Astrocyte of the spinal cord (primary cell): ENCODE data around the gene PPT1.

Experiments
- DNase-seq: peaks from one replicate; pipeline ENCODE4 v3.0.0; 2011; ENCODE audit warnings: low read depth, low spot score
- H3K4me3 ChIP-seq: 2 replicates; pipeline ENCODE4 v1.5.1; 2011; ENCODE audit warnings: low read depth, mild to moderate bottlenecking, low read length, moderate library complexity
- in situ Hi-C: cut with HindIII; loops from 2 replicates; pipeline ENCODE4 v1.10.0; 2017; ENCODE audit warnings: low sequenced_read_pairs
- TF ChIP-seq, protein P1 (sequence below): IDR thresholded peaks from 2 replicates; pipeline ENCODE4 v1.5.1; 2012; ENCODE audit warnings: low read depth, mild to moderate bottlenecking, low read length, inconsistent platforms

PPT1 gene

DNA sequence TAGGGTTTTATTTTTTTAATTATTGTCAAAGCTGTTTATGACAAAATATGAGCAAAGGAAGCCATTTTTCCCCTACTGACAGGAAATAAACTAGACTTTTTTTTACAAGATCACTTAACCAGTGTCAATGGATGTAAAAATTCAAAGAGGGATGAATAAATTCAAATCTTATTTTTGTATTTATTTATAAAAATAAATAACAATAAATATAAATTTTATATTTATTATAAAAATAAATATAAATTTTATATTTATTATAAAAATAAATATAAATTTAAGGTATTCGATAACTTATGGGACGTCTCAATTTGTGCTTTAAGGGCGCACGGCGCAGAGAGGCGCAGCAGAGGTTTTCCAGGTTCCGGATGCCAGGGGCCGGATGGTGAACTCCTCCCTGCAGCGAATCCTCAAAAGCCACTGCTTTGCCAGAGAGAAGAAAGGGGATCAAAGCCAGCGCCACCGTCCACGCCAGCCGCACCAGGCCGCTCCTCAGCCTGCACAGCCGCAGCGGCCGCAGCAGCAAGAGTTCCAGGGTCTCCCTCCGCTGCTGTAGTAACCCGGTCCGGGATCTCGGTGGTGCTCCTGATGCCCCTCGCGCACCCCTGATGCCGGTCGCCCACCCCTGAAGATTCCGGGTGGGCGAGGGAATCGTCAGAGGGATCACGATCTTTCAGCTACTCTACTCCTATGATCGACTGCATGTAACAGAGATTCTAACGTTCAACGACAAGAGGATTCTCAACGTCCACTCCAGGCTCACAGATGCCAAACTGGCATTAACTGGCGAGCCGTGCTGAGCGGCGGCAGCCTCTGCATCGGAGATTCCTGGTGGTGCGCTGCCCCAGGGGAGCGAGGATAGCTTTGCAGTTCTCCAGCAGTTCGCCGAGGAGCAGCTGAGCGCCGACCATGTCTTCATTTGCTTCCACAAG, 35.6 kb upstream of the PPT1 start:
- TF ChIP-seq, protein P1, sequence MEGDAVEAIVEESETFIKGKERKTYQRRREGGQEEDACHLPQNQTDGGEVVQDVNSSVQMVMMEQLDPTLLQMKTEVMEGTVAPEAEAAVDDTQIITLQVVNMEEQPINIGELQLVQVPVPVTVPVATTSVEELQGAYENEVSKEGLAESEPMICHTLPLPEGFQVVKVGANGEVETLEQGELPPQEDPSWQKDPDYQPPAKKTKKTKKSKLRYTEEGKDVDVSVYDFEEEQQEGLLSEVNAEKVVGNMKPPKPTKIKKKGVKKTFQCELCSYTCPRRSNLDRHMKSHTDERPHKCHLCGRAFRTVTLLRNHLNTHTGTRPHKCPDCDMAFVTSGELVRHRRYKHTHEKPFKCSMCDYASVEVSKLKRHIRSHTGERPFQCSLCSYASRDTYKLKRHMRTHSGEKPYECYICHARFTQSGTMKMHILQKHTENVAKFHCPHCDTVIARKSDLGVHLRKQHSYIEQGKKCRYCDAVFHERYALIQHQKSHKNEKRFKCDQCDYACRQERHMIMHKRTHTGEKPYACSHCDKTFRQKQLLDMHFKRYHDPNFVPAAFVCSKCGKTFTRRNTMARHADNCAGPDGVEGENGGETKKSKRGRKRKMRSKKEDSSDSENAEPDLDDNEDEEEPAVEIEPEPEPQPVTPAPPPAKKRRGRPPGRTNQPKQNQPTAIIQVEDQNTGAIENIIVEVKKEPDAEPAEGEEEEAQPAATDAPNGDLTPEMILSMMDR = no peak
- in situ Hi-C loops = no loop called here
- H3K4me3 ChIP-seq = peak overlapping the region; percentile 32
- peak; percentile 9 for DNase-seq

DNA sequence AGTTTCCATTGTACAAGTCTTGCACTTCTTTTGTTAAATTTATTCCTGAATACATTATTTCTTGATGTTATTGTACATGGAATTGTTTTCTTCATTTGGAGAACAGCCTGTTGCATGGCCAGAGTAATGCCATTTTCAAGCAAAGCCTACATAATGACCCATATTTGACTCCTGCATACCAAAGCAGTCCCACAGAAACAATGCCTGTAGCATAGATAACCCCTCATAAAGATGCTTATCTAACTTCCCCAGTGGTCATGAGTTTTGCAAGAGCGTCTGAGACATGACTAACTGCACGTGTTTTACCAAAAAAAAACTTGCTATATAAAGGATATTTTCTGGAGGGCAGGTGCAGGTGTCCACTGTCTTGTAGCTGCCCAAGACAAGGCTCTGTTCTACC, 33.8 kb upstream of the PPT1 start:
- TF ChIP-seq, protein P1 = no peak
- no peak overlapping the region for H3K4me3 ChIP-seq
- no peak for DNase-seq
- in situ Hi-C loops = no loop called here

- DNase-seq = no peak
- no peak overlapping the region for H3K4me3 ChIP-seq
- in situ Hi-C loops = no loop called here
- TF ChIP-seq, protein P1 = no peak
These were observed 25.8 kb upstream of the PPT1 start for GRCh38 chr1:40122855-40123254.

- TF ChIP-seq, protein P1 = no peak
- no peak for DNase-seq
- in situ Hi-C loops = no loop called here
- H3K4me3 ChIP-seq = no peak overlapping the region
These were observed 23.1 kb upstream of the PPT1 start for GRCh38 chr1:40120128-40120527.

DNA sequence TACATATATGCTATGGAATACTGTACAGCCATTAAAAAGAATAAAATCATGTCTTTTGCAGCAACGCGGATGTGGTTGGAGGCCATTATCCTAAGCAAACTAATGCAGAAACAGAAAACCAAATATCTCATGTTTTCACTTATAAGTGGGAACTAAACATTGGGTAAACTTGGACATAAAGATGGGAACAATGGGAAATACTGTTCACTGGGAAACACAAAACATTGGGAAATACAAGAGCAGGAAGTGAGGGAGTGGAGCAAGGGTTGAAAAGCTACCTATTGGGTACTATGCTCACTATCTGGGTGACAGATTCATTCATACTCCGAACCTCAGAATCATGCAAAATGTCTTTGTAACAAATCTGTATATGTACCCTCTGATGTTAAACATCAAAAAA, 17.3 kb upstream of the PPT1 start:
- DNase-seq = no peak
- TF ChIP-seq, protein P1 = no peak
- in situ Hi-C loops = no loop called here
- no peak overlapping the region for H3K4me3 ChIP-seq

DNA sequence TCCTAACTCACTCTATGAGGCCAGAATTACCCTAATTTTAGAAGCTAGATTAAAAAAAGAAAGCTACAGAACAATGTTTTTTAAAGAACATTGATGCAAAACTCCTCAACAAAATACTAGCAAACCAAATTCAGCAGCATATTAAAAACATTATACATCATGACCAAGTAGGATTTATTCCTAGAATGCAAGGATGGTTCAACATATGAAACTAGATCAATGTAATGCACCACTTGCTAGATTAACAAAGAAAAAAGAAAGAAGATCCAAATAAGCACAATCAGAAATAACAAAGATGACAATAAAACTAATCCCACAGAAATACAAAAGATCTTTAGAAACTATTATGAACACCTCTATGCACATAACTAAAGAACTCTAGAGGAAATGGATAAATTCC, 13.3 kb upstream of the PPT1 start:
- no peak for DNase-seq
- TF ChIP-seq, protein P1 = no peak
- no peak overlapping the region for H3K4me3 ChIP-seq
- in situ Hi-C loops = no loop called here
